ENCODE measurements around the gene GOSR2. TPM values are rescaled to one million over a fixed set of nuclear protein-coding genes. Genes with fewer than 3 reads are reported as not detected.

The GOSR2 gene
- total and polyA plus RNA-seq, 2 of the 13 experiments (the other 11 are each of a cell fraction or from before 2014, with no cell fraction given) = 61.5 to 63.9 TPM

DNA sequence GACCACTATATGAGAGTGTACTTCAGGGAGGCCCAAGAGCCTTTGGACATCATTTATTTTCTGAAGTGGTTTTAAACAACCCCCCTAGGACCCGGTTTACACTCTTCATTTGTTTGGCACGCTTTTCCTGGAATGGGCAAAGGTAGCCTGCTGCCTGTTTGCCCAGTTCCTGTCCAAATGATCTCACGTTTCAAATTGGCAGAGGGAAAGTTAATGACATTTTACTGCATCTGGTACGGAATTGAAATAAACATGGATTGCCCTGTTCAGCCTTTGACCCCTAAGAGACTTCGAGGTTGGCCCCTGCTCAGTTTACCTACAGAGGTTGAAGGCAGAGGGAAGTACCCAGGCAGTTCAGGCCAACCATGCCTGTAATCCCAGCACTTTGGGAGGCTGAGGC lies 61.9 kb downstream of the GOSR2 start (continued):
- TF ChIP-seq HNF4G (IDR thresholded peaks at IDR 0.05; ENCODE audit: borderline replicate concordance, low read depth, low read length) = peak; percentile 36; the same call in 1 of the 2 replicates
- no peak for TF ChIP-seq HNF4G (CRISPR knock-in tag; IDR thresholded peaks at IDR 0.05; ENCODE audit: borderline replicate concordance, low read depth)
- no peak for TF ChIP-seq ZNF501 (CRISPR knock-in tag; IDR thresholded peaks at IDR 0.05)
- TF ChIP-seq BHLHE40 (IDR thresholded peaks at IDR 0.05; ENCODE audit: low read length) = peak; percentile 45; the same call in 1 of the 2 replicates
- TF ChIP-seq, protein P1, sequence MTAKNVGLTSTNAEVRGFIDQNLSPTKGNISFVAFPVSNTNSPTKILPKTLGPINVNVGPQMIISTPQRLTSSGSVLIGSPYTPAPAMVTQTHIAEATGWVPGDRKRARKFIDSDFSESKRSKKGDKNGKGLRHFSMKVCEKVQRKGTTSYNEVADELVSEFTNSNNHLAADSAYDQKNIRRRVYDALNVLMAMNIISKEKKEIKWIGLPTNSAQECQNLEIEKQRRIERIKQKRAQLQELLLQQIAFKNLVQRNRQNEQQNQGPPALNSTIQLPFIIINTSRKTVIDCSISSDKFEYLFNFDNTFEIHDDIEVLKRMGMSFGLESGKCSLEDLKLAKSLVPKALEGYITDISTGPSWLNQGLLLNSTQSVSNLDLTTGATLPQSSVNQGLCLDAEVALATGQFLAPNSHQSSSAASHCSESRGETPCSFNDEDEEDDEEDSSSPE (CRISPR knock-in tag; IDR thresholded peaks at IDR 0.05) = no peak
- 0 out of 2 replicates have a peak, but pooled peaks have one; percentile 8 for TF ChIP-seq NR2F6 (IDR thresholded peaks at IDR 0.05)
- TF ChIP-seq NR2F6 (CRISPR knock-in tag; IDR thresholded peaks at IDR 0.05) = no peak
- TF ChIP-seq SNAPC2 (CRISPR knock-in tag; IDR thresholded peaks at IDR 0.05) = no peak
- TF ChIP-seq ZMYM2 (CRISPR knock-in tag; IDR thresholded peaks at IDR 0.05) = peak; percentile 40; the same call in 1 of the 2 replicates
- TF ChIP-seq, protein P2, sequence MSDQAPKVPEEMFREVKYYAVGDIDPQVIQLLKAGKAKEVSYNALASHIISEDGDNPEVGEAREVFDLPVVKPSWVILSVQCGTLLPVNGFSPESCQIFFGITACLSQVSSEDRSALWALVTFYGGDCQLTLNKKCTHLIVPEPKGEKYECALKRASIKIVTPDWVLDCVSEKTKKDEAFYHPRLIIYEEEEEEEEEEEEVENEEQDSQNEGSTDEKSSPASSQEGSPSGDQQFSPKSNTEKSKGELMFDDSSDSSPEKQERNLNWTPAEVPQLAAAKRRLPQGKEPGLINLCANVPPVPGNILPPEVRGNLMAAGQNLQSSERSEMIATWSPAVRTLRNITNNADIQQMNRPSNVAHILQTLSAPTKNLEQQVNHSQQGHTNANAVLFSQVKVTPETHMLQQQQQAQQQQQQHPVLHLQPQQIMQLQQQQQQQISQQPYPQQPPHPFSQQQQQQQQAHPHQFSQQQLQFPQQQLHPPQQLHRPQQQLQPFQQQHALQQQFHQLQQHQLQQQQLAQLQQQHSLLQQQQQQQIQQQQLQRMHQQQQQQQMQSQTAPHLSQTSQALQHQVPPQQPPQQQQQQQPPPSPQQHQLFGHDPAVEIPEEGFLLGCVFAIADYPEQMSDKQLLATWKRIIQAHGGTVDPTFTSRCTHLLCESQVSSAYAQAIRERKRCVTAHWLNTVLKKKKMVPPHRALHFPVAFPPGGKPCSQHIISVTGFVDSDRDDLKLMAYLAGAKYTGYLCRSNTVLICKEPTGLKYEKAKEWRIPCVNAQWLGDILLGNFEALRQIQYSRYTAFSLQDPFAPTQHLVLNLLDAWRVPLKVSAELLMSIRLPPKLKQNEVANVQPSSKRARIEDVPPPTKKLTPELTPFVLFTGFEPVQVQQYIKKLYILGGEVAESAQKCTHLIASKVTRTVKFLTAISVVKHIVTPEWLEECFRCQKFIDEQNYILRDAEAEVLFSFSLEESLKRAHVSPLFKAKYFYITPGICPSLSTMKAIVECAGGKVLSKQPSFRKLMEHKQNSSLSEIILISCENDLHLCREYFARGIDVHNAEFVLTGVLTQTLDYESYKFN (CRISPR knock-in tag; conservative IDR thresholded peaks at IDR 0.05) = peak; percentile 59
- peak; percentile 59; the same call in 1 of the 2 replicates for TF ChIP-seq ZBTB21 (CRISPR knock-in tag; IDR thresholded peaks at IDR 0.05)
- TF ChIP-seq, protein P3, sequence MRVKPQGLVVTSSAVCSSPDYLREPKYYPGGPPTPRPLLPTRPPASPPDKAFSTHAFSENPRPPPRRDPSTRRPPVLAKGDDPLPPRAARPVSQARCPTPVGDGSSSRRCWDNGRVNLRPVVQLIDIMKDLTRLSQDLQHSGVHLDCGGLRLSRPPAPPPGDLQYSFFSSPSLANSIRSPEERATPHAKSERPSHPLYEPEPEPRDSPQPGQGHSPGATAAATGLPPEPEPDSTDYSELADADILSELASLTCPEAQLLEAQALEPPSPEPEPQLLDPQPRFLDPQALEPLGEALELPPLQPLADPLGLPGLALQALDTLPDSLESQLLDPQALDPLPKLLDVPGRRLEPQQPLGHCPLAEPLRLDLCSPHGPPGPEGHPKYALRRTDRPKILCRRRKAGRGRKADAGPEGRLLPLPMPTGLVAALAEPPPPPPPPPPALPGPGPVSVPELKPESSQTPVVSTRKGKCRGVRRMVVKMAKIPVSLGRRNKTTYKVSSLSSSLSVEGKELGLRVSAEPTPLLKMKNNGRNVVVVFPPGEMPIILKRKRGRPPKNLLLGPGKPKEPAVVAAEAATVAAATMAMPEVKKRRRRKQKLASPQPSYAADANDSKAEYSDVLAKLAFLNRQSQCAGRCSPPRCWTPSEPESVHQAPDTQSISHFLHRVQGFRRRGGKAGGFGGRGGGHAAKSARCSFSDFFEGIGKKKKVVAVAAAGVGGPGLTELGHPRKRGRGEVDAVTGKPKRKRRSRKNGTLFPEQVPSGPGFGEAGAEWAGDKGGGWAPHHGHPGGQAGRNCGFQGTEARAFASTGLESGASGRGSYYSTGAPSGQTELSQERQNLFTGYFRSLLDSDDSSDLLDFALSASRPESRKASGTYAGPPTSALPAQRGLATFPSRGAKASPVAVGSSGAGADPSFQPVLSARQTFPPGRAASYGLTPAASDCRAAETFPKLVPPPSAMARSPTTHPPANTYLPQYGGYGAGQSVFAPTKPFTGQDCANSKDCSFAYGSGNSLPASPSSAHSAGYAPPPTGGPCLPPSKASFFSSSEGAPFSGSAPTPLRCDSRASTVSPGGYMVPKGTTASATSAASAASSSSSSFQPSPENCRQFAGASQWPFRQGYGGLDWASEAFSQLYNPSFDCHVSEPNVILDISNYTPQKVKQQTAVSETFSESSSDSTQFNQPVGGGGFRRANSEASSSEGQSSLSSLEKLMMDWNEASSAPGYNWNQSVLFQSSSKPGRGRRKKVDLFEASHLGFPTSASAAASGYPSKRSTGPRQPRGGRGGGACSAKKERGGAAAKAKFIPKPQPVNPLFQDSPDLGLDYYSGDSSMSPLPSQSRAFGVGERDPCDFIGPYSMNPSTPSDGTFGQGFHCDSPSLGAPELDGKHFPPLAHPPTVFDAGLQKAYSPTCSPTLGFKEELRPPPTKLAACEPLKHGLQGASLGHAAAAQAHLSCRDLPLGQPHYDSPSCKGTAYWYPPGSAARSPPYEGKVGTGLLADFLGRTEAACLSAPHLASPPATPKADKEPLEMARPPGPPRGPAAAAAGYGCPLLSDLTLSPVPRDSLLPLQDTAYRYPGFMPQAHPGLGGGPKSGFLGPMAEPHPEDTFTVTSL (CRISPR knock-in tag; IDR thresholded peaks at IDR 0.05; ENCODE audit: borderline replicate concordance) = peak; percentile 47; the same call in 1 of the 2 replicates

Data from HepG2 (cell line).